NCI-H460 (cell line): Measurements from ENCODE around the gene TRIM72. TPM values are rescaled to one million over a fixed set of nuclear protein-coding genes. Genes with fewer than 3 reads are reported as not detected.
"Not testable (repeated sequence)": the region's sequence is repeated elsewhere in the genome, so short reads cannot be mapped to it uniquely, and the experiment has no call there.

Experiments
- DNase-seq: peaks from one replicate; pipeline ENCODE4 v3.0.0-alpha.2; 2016; ENCODE audit warnings: low read depth; ENCODE audit errors: extremely low read depth
- small RNA-seq, 2 experiments: library from RNA; depleted of rRNA; stranded (forward); fragments of <200 nt; gene quantifications; one replicate each; pipeline ENCODE3, GENCODE V24; 2014
- total RNA-seq: library from RNA; depleted of rRNA; stranded (reverse); fragments of >200 nt; shearing (Covaris generic); gene quantifications from 2 replicates; pipeline ENCODE4 v1.2.3, GENCODE V29; 2014; rRNA removed

Gene TRIM72
- total RNA-seq, 1 experiment from 2014 or later = under 0.01 TPM

GRCh38 chr16:31276600-31276999 is 62.7 kb downstream of the TRIM72 start:
- DNase-seq = no peak

GRCh38 chr16:31277659-31278260 is 63.8 kb downstream of the TRIM72 start:
- no peak for DNase-seq

GRCh38 chr16:31278853-31279252 is 64.9 kb downstream of the TRIM72 start:
- not testable (repeated sequence) for DNase-seq

Small RNAs within 50 kb of the gene (small RNA-seq; reads per million reads assigned to genes)
- gene AC009088.4 (0 reads per million in 2 experiments), gene NDUFA3P6 (0 reads per million in 2 experiments)

Other genes with a start within 250 kb of the TRIM72 start
- gene HSD3B7, start 228.9 kb upstream of the TRIM72 start, total RNA-seq = 16.0 and 17.0 TPM in 2 replicates
- 0.10 and 0.46 TPM in 2 replicates for gene STX1B, start 203.5 kb upstream of the TRIM72 start, total RNA-seq
- gene STX4, start 180.6 kb upstream of the TRIM72 start, total RNA-seq = 19.1 and 25.1 TPM in 2 replicates
- 8.5 and 10.6 TPM in 2 replicates for gene ZNF668, start 139.9 kb upstream of the TRIM72 start, total RNA-seq
- gene ZNF646, start 139.7 kb upstream of the TRIM72 start, total RNA-seq = 12.6 and 13.8 TPM in 2 replicates
- gene PRSS53, start 125.2 kb upstream of the TRIM72 start, total RNA-seq = 1.3 TPM in 2 replicates
- gene VKORC1, start 119.3 kb upstream of the TRIM72 start, total RNA-seq = 138 and 148 TPM in 2 replicates
- gene BCKDK, start 105.7 kb upstream of the TRIM72 start, total RNA-seq = 24.0 and 26.9 TPM in 2 replicates
- 33.2 and 45.2 TPM in 2 replicates for gene KAT8, start 96.5 kb upstream of the TRIM72 start, total RNA-seq
- gene PRSS8, start 78.4 kb upstream of the TRIM72 start, total RNA-seq = not detected in 2 replicates
- gene PRSS36, start 64.1 kb upstream of the TRIM72 start, total RNA-seq = not detected in 2 replicates
- gene FUS, start 34.0 kb upstream of the TRIM72 start, total RNA-seq = 27.3 and 49.7 TPM in 2 replicates
- not detected in 2 replicates for gene PYCARD, start 11.4 kb upstream of the TRIM72 start, total RNA-seq
- not detected in 2 replicates for gene PYDC1, start 3.0 kb downstream of the TRIM72 start, total RNA-seq
- not detected in 2 replicates for gene ITGAM, start 45.9 kb downstream of the TRIM72 start, total RNA-seq
- not detected in 2 replicates for gene ITGAX, start 141.1 kb downstream of the TRIM72 start, total RNA-seq
- gene ITGAD, start 179.2 kb downstream of the TRIM72 start, total RNA-seq = not detected in 2 replicates
- not detected in 2 replicates for gene COX6A2, start 214.2 kb downstream of the TRIM72 start, total RNA-seq
- gene ZNF843, start 228.7 kb downstream of the TRIM72 start, total RNA-seq = 0.05 and 0.14 TPM in 2 replicates
- gene ARMC5, start 245.4 kb downstream of the TRIM72 start, total RNA-seq = 8.2 and 12.2 TPM in 2 replicates